Activated naive CD8-positive, alpha-beta T cell treated with anti-CD3 and anti-CD28 coated beads, Interleukin-2, amount 50 U/mL, for 16 hours (primary cell): ENCODE data around the gene RAVER1.
"Not testable (repeated sequence)": the region's sequence is repeated elsewhere in the genome, so short reads cannot be mapped to it uniquely, and the experiment has no call there.

Source experiments
- DNase-seq: peaks from one replicate; pipeline ENCODE4 v3.0.0-alpha.2; 2020; ENCODE audit warnings: low read depth, low spot score

RAVER1 gene, protein sequence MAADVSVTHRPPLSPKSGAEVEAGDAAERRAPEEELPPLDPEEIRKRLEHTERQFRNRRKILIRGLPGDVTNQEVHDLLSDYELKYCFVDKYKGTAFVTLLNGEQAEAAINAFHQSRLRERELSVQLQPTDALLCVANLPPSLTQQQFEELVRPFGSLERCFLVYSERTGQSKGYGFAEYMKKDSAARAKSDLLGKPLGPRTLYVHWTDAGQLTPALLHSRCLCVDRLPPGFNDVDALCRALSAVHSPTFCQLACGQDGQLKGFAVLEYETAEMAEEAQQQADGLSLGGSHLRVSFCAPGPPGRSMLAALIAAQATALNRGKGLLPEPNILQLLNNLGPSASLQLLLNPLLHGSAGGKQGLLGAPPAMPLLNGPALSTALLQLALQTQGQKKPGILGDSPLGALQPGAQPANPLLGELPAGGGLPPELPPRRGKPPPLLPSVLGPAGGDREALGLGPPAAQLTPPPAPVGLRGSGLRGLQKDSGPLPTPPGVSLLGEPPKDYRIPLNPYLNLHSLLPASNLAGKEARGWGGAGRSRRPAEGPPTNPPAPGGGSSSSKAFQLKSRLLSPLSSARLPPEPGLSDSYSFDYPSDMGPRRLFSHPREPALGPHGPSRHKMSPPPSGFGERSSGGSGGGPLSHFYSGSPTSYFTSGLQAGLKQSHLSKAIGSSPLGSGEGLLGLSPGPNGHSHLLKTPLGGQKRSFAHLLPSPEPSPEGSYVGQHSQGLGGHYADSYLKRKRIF

DNA sequence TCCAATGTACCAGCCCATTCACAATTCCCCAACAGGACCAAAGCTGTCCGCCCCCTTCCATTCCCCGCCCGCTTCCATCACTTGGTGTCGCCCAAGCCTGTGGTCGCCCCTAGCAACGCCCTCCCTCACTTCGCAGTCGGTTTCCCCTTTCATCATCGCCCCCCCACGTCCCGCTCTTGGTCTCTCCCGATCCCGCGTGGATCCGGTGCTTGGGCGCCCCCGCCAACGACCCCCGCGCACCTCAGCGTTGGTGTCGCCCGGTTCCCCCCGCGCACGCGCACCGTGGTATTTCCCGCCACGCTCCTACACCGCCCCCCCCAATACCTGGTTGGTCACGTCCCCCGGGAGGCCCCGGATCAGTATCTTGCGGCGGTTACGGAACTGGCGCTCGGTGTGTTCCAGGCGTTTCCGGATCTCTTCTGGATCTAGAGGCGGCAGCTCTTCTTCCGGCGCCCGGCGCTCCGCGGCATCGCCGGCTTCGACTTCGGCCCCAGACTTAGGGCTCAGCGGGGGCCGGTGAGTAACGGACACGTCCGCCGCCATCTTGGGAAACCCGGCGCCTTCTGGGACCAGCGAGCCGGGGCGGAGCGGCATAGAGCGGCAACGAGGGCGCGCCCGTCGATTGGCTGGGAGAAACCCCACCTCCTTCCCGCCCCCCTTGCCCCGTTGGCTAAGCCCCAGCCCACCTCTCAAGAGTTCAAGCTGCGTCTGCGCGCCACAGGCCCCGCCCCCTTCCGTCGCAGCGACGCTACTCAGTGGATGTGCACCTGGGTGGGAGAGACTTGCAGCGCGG is at the start of gene RAVER1:
RAVER1 (minus strand) TSS at position 565 of the 793 bp plus-strand sequence; CDS start at position 543, 22 bp downstream.
- peak; percentile 96 for DNase-seq

DNA sequence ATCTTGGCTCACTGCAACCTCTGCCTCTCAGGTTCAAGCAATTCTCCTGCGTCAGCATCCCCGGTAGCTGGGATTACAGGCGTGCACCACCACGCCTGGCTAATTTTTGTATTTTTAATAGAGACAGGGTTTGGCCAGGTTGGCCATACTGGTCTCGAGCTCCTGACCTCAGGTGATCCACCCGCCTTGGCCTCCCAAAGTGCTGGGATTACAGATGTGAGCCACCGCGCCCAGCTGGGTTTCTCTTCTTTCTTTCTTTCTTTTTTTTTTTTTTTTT is 49.8 kb upstream of the RAVER1 start:
- not testable (repeated sequence) for DNase-seq

DNA sequence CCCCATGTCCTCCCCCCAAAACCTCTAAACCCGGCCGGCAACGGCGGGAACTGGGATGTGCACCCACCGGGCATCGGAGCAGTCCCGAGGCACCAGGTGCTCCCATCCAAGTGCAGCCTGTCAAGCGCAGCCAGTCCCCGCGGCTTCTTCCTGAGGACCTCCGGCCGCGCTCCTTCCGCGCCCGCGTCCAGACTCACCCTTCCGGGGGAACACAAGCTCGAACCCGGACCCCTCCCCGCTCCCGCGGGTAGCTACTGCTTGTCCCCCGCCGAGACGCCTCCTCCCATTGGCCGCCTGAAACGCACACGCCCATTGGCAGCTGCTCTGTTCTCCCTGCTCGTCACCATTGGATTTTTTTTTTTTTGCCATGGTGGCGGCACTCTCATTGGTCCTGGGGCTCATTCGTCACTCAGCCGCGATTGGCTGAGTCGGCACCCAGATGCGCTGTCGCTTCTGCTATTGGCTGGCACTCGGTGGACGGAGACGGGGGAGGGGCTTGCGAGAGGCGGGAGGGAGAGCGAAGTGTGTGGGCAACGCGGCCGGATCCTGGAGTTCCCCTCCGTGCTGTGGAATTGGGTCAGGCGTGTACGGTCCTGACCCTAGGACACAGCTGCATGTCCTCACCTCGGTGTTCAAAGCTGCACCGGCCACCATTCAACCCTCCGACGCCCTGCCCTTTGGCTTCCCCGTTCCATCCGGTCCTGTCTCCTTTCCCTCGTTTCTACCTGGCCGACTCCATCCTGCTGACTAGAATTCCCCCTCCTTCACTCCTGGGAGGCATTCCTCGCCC is 47.2 kb upstream of the RAVER1 start, which contains the start of gene TYK2:
TYK2 (minus strand) TSS at position 260 of the 790 bp plus-strand sequence. CDS start 2,166 bp downstream, outside the sequence.
- peak; percentile 88 for DNase-seq

DNA sequence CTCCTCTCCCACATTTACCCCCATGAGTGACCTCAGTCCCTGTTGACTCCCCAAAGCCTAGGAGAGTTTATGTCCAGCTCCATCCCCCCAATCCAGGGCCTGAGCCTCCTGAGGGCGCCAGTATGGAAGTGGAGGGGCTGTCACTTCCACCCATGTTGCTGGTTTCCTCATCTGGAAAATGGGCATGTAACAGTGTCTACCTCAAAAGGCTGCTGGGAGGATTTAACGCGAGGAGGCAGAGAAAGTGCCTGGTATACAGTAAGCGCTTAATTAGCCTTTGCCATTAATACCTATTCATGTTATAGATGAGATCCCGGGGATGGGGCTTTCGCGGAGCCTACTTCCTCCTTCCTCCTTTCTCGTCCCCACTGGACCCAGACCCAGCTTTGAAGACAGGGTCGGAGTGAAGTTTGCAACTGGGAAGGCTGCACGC is 46.6 kb upstream of the RAVER1 start:
- no peak for DNase-seq

DNA sequence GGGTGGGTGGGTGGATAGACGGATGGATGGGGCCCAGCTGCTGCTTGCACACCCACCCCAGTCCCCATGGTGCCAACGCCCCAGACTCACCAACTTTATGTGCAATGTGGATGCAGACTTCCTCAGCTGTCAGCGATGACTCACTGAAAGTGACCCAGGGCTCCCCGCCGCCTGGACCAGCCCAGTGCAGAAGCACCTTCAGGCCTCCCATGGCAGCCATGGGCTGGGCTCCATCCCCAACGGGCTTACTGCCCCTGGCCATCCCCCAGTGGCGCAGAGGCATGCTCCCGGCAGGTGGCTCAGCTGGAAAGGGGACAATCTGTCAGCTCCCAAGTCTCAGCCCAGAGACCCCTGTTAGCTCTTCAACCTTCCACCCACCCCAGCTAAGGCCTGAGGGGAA is 44.8 kb upstream of the RAVER1 start:
- DNase-seq = no peak

DNA sequence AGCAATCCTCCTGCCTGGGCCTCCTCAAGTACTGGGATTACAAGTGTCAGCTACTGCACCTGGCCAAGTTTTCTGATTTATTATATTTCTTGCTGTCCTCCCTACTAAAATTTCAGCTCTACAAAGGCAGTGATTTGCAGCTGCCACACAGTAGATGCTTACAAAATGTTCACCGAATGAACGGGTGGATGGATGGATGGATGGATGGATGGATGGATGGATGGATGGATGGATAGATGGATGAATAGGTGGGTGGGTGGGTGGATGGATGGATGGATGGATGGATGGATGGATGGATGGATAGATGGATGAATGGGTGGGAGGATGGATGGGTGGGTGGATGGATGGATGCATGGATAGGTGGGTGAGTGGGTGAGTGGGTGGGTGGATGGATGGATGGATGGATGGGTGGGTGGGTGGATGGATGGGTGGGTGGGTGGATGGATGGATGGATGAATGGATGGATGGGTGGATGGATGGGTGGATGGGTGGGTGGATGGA is 43.9 kb upstream of the RAVER1 start:
- DNase-seq = not testable (repeated sequence)

DNA sequence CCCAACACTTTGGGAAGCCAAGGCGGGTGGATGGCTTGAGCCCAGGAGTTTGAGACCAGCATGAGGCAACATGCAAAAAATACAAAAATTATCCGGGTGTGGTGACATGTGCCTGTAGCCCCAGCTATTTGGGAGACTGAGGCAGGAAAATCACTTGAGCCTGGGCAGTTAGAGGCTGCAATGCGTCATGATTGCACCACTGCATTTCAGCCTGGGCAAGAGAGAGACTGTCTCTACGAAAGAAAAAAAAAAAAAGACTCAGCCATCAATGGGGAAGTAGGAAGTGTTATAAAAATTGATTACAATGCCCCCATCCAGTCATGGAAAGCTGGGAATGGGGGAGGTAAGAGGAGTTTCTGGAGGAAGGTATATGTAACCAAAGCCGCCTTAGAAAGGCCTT is 41.6 kb upstream of the RAVER1 start:
- no peak for DNase-seq

DNA sequence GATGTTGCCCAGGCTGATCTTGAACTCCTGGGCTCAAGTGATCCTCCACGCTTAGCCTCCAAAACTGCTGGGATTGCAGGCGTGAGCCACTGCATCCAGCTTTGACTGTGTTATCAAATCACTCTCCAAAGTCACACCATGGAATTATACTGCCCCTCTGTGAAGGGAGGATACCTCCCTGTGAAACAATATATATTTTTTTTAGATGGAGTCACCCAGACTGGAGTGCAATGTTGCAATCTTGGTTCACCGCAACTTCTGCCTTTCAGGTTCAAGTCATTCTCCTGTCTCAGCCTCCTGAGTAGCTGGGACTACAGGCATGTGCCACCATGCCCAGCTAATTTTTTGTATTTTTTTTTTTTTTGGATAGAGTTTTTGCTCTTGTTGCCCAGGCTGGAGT is 39.4 kb upstream of the RAVER1 start:
- DNase-seq = no peak

DNA sequence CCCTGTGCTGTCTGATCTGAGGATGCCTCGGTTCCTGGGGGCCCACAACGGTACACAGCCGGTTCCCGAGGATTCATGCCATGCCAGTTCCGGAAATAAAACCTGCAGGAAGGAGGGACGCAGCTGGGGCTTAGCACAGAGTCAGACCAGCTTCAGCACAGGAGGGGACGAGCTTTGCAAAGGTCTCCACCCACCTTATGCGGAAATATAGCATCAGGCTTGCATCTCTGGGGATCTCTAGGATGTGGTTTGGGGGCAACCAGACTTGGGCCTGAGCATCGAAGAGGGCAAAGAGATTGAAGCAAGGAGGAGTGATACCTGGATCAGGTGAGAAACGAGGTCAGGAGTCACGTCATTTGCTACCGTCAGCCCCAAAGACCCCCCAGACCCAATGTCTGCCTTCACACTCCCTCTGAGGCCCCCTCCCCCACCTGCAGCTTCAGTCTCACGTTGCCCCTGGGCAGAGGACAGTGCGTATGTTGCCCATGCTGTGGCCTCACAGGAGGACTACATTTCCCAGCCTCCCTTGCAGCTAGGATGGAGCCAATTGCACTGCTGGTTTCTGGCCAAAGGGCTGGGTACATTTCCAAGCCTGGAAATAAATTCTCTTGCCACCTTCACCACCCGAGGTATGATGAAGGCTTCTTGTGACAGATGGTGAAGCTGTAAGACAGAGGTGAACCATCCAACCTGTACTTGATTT is 34.9 kb upstream of the RAVER1 start:
- DNase-seq = no peak

DNA sequence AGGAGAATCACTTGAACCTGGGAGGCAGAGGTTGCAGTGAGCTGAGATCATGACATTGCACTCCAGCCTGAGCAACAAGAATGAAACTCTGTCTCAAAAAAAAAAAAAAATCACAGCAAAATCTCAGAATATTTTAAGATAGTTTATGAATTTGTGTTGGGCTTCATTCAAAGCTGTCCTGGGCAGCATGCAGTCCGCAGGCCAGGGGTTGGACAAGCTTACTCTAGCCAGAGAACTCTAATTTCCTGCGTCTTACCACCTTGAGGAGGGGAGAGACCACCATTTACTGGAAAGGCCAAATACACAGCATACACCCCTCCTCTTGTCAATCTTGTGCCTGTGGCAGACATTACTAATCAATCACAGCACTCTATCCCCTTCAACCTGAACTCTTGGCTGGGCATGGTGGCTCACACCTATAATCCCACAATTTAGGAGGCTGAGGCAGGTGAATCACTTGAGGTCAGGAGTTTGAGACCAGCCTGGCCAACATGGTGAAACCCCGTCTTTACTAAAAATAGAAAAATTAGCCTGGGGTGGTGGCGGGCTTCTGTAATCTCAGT is 33.7 kb upstream of the RAVER1 start:
- DNase-seq = not testable (repeated sequence)

DNA sequence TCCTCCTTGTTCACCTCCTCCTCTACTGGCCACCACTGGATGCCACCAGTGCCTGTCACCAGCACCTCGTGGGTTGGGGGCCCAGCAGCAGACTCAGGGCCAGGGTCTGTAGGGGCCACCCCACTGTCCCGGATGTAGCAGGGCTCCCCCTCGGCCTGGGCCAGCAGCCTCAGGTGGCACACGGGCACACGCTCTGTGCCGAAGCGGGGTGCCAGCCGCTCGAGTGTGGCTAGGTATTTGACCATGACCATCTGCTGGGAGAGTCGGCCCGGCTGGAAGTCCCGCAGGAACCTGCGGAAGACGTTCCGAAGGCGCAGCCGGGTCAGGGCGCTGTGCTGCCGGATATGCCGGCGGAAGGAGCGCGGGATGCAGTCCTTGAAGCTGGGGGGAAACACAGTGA is 32.2 kb upstream of the RAVER1 start:
- no peak for DNase-seq

DNA sequence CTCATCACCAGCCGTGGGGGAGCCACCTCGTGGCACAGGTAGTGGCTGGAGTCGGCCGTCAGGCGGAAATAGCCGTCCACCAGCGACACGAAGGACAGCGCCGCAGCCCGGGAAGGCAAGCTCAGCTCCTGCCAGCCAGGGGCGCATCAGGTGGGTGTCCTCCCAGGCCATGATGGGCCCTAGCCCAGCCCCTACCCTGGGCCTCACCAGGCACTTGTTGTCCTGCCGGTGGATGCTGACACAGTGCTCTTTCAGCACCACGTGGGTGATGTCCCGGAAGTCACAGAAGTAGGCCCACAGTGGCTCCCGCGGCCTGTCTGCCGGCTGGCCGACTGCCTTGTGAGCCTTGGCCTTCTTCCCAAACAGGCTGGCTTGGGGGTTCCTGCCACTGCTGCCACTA is 31.3 kb upstream of the RAVER1 start:
- no peak for DNase-seq

DNA sequence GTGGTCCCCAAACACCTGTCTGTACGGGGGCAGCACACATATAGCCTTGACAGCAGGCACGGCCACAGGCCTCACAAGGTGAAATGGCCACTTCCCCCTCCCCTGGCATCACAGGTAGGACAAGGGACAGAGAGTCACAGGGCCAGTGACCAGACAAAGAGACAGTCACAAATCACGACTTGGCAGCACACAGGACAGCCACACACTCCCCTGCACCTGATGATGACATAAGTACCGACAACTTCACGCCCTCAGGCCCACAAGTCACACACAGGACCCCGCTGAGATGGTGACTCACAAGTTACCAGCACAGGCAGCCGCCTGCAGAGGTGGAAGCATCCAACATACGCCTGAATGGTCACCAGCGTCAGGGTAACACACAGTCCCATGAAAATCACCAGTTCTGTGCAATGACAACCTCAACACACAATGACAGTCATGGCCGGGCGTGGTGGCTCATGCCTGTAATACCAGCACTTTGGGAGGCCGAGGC is 30.5 kb upstream of the RAVER1 start:
- DNase-seq = no peak

DNA sequence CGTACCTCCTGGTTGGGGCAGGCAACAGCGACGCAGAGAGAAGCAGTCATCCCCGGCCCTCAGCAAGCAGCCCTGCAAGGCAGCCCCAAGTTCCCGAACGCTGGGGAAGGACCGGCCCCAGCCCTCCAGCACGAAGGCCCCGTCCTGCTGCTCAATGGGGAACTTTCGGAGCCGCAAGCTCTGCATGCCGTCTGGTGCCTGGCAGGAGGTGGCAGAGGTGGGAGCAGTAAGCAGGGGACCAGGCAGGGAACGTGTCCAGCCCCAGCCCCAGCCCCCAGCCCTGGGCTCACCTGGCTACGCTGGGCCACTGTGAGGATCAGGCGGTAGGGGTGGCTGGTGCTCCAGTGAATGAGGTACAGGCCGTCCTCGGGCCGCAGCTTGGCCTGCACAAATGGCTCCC is 28.9 kb upstream of the RAVER1 start:
- DNase-seq = no peak

DNA sequence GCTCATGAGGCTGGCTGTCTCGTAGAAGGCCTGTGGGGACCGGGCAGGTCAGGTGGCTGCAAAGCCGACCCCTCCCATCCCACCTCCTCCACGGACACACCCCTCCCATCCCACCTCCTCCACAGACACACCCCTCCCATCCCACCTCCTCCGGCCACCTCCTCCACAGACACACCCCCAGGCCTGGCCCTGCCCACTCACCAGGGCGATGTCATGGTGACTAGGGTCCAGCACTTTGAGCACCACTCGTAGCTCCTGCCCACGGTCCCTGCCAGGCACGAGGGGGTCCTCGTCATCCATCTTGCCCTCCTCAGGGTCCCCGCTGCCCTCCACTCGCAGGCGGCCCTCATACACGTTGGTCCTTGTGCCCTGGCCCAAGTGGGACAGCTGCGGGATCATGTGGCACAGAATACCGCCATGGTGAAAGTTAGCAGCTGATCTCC is 28.3 kb upstream of the RAVER1 start:
- DNase-seq = no peak

DNA sequence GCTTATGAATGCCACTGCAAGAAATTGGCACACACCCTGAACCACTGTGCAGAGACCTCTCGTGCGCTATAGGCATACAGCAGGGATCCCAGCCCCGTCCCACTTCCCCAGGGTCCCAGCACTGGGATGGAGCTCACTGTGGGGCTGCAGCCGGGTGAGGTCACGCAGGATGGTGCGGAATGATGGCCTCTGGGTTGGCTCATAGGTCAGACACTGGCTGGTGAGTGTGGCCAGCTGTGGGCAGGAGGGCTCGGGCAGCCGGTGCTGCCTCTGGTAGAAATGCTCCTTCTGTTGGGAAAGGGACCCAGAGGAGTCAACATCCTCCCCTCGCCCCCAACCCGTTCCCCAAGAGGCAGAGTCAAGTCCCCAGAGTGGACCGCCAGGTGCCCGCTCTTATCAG is 23.1 kb upstream of the RAVER1 start:
- DNase-seq = no peak

DNA sequence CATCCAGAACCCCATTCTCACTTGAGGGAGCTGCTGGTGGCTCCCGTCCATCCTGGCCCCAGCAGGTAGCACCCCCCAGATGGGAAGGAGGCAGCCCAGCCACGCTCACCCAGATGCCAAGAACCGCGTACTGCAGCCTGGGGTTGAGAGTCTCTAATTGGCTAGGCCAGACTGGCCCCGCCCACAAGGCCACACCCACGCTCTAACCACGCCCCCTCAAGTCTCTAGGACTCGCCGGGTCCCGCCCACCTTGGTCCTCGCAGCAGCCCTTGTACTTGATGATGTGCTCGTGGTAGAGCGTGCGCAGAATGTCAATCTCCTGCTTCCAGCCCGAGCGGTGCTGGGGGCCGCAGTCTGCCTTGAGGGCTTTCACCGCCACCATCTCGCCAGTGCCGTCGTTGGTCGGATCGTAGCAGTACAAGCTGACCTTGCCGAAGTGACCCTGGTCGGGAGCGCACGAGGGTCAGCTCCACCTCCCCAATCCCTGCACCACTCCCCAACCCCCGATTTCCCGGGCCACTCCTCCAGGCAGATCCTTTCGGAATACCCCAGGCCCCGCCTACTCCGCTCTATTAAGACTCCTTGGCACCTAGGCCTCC is 20.6 kb upstream of the RAVER1 start:
- peak; percentile 21 for DNase-seq

DNA sequence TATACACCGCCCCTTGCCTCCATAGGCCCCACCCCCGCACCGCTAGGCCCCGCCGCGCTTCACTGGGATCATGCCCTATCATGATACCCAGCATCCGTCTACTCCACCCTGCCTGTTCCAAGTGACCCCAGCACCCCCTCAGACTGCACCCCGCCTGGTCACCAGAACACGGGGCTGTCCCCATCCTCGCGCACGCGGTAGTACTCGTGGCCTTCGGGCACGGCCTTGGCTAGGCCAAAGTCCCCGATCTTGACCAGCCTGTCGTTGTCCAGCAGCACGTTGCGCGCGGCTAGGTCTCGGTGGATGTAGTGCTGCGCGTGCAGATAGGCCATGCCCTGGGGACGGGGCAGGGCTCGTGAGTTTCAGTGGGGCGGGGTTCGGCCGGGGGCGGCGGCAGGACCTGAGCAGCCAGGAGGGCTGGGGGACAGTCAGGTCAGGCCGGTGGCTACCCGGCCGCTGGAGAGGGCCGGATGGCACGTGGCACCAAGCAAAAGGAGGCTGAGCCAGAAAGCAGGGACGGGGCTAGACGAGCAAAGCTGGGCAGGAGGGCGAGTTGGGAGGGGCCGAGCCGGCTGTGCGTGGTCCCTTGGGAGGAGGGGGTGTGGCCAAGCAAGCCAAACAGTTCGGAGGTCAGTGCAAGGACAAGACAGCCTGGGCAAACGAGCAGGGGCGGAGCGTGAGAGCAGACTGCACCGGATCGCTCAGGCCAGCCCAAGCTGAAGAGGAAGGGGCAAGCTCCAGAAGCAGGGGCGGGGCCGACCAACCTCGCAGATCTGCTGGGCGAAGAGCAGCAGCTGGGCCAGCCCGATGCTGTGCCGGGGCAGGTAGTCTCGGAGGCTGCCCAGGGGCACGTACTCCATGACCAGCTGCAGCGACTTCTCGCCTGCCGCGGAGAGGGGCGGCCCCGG is 19.7 kb upstream of the RAVER1 start:
- no peak for DNase-seq

DNA sequence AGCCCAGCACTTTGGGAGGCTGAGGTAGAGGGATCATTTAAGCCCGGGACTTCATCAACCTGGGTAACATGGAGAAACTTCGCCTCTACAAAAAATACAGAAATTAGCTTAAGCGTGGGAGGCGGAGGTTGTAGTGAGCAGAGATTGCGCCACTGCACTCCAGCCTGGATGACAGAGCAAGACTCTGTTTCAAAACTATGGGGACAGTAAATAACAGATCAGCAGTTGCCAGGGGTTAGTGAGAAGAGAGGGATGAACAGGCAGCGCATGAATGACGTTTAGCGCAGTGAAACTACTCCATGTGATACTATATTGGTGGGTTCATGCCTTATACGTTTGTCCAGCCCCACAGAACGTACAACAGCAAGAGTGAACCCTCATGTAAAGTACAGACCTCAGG is 13.2 kb upstream of the RAVER1 start:
- no peak for DNase-seq
